GM21717 (cell line): ENCODE results near the gene EPS8.
A peak's percentile ranks its signal among the peaks of the same experiment; 100 is the strongest.

Source experiments
- ATAC-seq: cut with Tn5 transposase; IDR thresholded peaks from one replicate; pipeline ENCODE4 v1.9.1; 2021; ENCODE audit warnings: mild to moderate bottlenecking, moderate library complexity; ENCODE audit not compliant: unreplicated experiment

Gene EPS8

DNA sequence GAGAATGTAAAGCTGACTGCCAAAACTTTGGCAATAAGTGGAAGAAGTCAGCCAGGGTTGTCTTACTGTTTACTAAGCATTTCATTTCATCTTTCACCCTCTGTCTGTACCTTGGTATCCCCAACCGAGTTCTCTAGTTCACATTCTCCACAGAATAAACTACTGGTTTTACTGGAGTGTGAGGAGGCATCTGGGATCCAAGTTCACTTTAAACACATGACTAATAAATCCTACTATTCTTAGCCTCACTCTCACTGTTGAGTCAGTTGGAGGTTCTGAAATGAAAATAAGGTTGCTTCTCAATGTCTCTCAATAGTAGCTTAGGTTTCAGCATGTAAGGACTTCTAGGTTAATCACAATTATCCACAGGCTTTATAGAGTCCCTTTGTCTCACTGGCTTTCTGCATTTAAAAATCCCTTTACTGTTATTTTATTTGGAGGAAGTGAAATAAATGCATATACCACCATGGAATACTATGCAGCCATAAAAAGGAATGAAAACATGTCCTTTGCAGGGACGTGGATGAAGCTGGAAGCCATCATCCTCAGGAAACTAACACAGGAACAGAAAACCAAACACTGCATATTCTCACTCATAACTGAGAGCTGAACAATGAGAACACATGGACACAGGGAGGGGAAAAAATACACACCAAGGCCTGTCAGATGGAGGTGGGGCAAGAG is 95.8 kb downstream of the EPS8 start:
- ATAC-seq: no peak

- ATAC-seq: no peak
Measured at GRCh38 chr12:15691388-15691787, 97.8 kb downstream of the EPS8 start.

DNA sequence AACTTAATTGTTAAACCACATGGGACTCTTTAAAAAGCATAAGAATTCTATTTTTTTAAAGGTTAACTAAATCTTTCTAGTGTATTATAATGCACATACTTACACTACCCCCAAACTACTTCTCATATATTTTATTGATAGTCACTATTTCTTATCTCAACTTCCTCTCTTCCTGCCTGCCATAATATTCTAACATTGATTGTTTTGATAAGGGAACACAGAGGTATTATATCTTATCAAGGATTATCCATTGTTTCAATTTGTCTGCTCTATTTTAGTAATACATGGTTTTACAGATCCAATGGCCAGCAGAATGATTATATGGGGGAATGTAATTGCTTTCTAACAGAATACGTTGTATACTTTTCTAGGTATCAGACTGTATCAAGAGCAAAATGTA is 98.9 kb downstream of the EPS8 start:
- no peak for ATAC-seq

DNA sequence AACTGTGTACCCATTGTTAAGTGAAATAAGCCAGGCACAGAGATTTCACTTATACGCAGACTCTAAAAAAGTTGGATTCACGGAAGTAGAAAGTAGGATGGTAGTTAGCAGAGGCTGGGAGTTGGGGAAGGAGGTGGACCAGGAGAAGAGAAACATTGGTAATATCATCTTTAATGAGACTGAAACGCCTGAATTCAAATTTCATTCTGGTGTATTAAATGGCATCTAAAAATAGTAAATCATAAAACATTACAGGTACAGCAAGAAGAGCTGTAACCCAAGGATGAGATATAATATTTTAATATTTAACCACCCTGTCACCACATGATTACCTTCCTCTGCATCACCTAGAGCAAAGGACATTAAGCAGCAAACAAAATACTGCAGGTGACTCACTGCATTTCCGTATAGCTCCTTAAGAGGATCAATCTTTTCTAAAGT is 99.4 kb downstream of the EPS8 start:
- no peak for ATAC-seq

DNA sequence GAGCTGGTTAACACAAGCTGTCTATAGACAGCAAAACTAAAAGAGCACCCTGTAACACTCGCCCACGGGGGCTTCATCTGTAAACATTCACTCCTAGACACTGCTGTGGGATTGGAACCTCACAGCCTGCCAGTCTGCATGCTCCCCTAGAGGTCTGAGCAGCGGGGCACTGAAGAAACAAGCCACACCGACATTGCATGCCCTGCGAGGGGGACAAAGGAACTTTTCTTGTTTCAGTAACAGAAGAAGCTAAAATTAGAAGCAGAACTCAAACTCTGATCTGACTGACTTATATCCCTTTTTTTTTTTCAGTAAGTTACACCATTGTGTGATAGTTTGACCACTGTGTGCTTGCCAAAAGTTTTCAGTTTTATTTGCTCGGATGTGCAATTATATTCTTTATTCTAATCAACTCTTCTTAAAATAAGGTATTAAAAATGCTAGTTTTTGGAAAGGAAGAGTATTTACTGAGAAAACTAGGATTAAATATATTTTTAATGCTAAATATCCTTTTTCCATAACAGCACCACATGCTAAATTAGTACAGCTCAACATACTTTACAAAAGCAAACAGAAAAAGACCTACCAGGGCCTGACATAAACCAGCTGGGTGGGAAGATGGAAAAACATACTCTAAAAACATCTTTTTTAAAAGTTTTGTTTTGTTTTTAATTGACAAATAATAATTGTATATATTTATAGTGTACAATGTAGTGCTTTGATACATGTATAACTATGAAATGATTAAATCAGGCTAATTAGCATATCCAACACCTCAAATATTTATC is 100.2 kb downstream of the EPS8 start:
- ATAC-seq: no peak

- peak; percentile 60 for ATAC-seq
Measured at GRCh38 chr12:15688202-15688736, 100.9 kb downstream of the EPS8 start.

- ATAC-seq: no peak
Measured at GRCh38 chr12:15687583-15687982, 101.6 kb downstream of the EPS8 start.

DNA sequence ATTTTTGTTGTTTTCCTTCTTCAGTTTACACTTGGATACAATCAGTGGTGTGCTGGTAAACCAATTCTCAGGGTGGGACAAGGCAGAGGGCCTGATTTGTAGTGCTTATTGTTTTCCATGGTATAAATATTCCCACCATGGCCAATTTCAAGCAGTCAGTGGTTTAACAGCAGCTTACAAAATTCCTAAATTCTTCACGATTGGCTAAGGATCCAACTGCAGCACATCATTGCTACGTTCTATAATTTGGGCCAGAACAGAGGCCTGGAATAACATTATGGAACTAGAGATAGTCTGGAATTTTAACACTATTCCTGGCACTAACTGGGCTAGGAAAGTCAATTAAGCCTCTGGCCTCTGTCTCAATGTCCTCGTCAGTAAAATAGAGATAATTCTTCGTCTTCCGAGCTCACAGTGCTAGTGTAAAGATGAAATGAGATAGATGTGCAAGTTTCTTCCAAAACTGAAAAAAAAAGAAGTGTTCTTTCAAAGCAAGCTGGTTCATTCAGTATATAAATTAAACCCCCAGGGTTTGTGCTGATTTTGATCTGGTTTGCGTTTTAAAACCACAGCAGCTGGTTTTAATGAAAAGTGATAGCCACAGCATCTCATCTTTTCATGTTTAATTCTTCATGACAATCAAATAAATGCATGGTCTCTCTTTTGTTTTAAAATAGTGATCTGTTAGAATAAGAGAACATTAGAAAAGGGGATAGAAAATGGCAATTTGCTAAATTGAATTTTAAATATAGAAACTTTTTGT is 104.1 kb downstream of the EPS8 start:
- no peak for ATAC-seq

GRCh38 chr12:15682826-15683225 is 106.4 kb downstream of the EPS8 start:
- ATAC-seq: no peak

DNA sequence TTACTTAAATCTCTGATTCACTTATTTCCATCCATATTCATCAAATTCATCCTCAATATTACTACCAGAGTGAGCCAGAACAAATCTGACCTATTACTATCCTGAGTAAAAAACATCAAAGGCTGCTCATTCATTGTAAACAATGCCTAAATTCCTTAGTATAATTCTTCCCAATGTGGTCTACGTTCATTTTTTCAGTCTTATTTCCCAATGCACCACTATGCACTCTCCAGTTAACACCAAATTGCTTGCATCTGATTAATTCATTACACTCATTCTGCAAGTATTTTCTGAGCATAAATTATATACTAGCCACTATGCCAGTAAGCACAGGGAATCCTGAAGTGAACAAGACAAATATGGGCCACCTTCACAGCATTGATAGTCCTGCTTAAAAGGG is 110.0 kb downstream of the EPS8 start:
- ATAC-seq: no peak

- ATAC-seq: no peak
Measured at GRCh38 chr12:15677726-15678201, 111.4 kb downstream of the EPS8 start.

GRCh38 chr12:15677228-15677627 is 112.0 kb downstream of the EPS8 start:
- ATAC-seq: no peak

DNA sequence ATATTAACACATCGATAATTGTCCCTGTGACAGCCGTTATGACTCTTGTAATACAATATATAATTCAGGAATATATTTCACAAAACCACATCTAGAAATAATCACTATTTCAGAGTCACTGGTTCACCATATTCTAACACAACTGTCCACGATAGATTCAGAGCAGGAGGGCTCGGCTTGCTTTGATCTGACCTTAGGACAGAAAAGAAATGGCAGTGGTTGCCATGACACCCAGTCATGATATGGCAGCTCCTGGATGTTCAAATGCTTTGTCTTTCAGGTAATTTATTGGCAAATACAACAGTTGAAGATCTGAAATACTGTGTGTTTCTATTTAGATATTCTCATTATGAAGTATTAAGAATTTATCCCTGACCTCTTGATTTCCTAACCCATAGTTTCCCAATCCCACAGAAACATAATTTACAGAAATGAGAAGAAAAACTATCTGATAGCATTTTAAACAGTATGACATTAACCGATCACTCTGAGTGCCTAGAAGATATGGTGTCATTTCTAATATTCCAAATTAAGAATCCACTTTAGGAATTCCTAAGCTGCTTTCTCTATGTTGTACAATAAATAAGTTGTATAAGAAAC is 116.4 kb downstream of the EPS8 start:
- no peak for ATAC-seq

DNA sequence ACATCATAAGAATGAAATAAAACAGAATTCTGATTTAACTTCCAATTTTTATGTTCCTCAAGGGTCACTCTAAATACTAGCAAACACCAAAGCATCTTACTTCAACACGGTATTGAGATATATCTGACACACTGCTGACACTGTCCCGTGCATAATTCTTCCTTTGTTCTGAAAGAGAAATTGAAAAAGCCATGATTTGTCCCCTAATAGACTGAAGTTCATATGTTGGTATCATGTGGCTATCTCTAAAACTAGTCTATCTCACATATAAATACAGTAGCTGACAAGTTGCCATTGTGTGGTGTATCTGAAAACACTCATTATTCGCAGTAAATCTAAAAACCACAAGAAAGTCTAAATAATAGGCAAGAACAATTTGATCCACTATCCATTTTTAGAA is 118.4 kb downstream of the EPS8 start:
- ATAC-seq: no peak

DNA sequence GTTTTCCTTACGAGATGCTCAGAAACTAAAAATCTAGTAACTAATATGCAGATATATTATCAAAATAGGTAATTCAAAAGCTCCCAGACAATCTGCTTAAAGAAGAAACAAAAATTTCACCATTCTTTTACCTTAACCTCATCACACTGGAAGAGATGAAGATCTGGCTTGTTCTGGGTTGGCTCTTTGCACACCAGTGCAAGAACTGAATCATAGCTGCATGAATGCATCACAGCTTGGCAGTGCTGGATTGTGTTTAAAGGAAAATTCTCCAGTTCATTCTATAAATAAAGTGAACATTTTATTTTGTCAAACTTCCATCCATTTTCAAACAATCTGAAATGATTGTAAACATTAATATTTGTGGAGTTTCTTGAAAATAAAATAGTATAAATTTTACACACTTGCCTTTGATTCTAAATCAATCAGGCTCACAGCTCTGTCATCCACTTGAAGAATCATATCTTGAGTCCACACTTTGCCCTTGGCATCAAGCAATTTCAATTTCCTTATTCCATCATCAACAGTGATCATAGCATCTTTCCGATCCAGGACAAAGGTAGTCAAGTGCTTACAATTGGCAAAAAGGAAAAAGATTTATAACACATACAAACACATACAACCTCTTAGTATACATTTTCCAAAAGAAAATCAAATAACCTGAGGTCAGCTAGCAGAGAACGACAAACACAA is 119.8 kb downstream of the EPS8 start:
- ATAC-seq: no peak

DNA sequence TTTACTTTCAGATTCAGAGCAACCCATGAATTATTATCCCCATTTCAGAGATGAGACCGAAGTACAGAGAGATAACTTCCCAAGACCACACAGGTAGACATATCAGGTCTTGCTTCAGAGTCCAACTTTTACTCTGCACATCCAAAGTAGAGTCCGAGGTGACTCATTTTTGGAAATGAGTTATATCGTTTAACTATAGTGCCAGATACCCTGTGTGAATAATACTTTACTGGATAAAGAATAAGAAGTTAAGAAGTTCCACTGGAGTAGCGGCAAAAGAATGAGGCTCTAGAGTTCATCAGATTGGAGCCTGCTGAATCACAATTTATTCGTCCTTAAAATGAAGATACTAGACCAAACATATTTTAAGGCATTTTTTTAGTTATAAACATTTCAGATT is 124.7 kb downstream of the EPS8 start:
- ATAC-seq: no peak

GRCh38 chr12:15662983-15663659 is 126.1 kb downstream of the EPS8 start:
- no peak for ATAC-seq

- ATAC-seq: no peak
Measured at GRCh38 chr12:15662303-15662980, 126.7 kb downstream of the EPS8 start.

GRCh38 chr12:15651371-15651770 is 137.8 kb downstream of the EPS8 start:
- no peak for ATAC-seq
